HepG2 (cell line): Measurements from ENCODE around the gene CIAO2B. TPM values are rescaled to one million over a fixed set of nuclear protein-coding genes. Genes with fewer than 3 reads are reported as not detected.

ENCODE experiments used
- AKNA ChIP-seq: sonication (generic); formaldehyde crosslinking; IDR thresholded peaks from 2 replicates; pipeline ENCODE4 v1.4.0; 2020; ENCODE audit warnings: missing genetic modification reagents, borderline replicate concordance
- BRF2 ChIP-seq: sonication (generic); formaldehyde crosslinking; IDR thresholded peaks from 2 replicates; pipeline ENCODE4 v1.8.1; 2022; ENCODE audit warnings: mild to moderate bottlenecking, missing genetic modification reagents
- NFIB ChIP-seq: sonication (generic); formaldehyde crosslinking; IDR thresholded peaks from 2 replicates; pipeline ENCODE4 v1.9.0; 2021; ENCODE audit warnings: missing genetic modification reagents, mild to moderate bottlenecking, borderline replicate concordance
- NR1H2 ChIP-seq: sonication (generic); formaldehyde crosslinking; IDR thresholded peaks from 2 replicates; pipeline ENCODE4 v1.8.1; 2022; ENCODE audit warnings: low read depth, missing genetic modification reagents, borderline replicate concordance
- NR2F2 ChIP-seq: IDR thresholded peaks from 2 replicates; pipeline ENCODE4 v1.6.1; 2012; ENCODE audit warnings: low read depth, inconsistent platforms, borderline replicate concordance
- NR2F6 ChIP-seq, 2 experiments: IDR thresholded peaks; 2 replicates each; pipeline ENCODE4 v1.6.1; 2016; ENCODE audit warnings: antibody characterized with exemption in 1 of 2, mild to moderate bottlenecking in 1 of 2
- REL ChIP-seq: sonication (generic); formaldehyde crosslinking; conservative IDR thresholded peaks from 2 replicates; pipeline ENCODE4 v1.8.0; 2022; ENCODE audit warnings: mild to moderate bottlenecking, missing genetic modification reagents, moderate library complexity
- SMYD3 ChIP-seq: sonication (generic); formaldehyde crosslinking; IDR thresholded peaks from 2 replicates; pipeline ENCODE4 v1.8.1; 2023; ENCODE audit warnings: mild to moderate bottlenecking, missing genetic modification reagents
- SYNCRIP ChIP-seq: fragments of 200-400 bp; formaldehyde crosslinking; IDR thresholded peaks from 2 replicates; pipeline ENCODE4 v1.6.1; 2018; ENCODE audit warnings: mild to moderate bottlenecking, low read depth, low read length; ENCODE audit not compliant: insufficient read depth
- THAP8 ChIP-seq: sonication (generic); formaldehyde crosslinking; IDR thresholded peaks from 2 replicates; pipeline ENCODE4 v1.5.1; 2020; ENCODE audit warnings: missing genetic modification reagents, mild to moderate bottlenecking, borderline replicate concordance
- TRIM22 ChIP-seq: fragments of 450-650 bp; IDR thresholded peaks from 2 replicates; pipeline ENCODE4 v1.6.1; 2017
- TSC22D2 ChIP-seq: sonication (generic); formaldehyde crosslinking; IDR thresholded peaks from 2 replicates; pipeline ENCODE4 v1.5.1; 2020; ENCODE audit warnings: missing genetic modification reagents, mild to moderate bottlenecking, borderline replicate concordance
- U2AF2 ChIP-seq: fragments of 200-400 bp; formaldehyde crosslinking; IDR thresholded peaks from 2 replicates; pipeline ENCODE4 v1.6.1; 2017; ENCODE audit warnings: low read depth, mild to moderate bottlenecking, low read length
- YEATS2 ChIP-seq: sonication (generic); formaldehyde crosslinking; IDR thresholded peaks from 2 replicates; pipeline ENCODE4 v1.4.0; 2020; ENCODE audit warnings: missing genetic modification reagents, borderline replicate concordance
- ZFAT ChIP-seq: sonication (generic); formaldehyde crosslinking; conservative IDR thresholded peaks from 2 replicates; pipeline ENCODE4 v1.8.1; 2023; ENCODE audit warnings: missing genetic modification reagents, inconsistent platforms
- ZNF335 ChIP-seq: sonication (generic); formaldehyde crosslinking; IDR thresholded peaks from 2 replicates; pipeline ENCODE4 v1.4.0; 2020; ENCODE audit warnings: missing genetic modification reagents
- ZNF614 ChIP-seq: IDR thresholded peaks from 2 replicates; pipeline ENCODE4 v1.6.1; 2018; ENCODE audit warnings: missing biosample characterization, missing genetic modification reagents, inconsistent platforms, borderline replicate concordance
- ZNF639 ChIP-seq: conservative IDR thresholded peaks from 2 replicates; pipeline ENCODE4 v1.6.1; 2018; ENCODE audit warnings: missing genetic modification reagents
- ZNF75D ChIP-seq: sonication (generic); formaldehyde crosslinking; IDR thresholded peaks from 2 replicates; pipeline ENCODE4 v1.8.1; 2023; ENCODE audit warnings: missing genetic modification reagents, mild to moderate bottlenecking, borderline replicate concordance
- polyA plus RNA-seq, 8 experiments: library from polyadenylated mRNA; depleted of rRNA in 3 of 8; stranded (reverse) in 7 of 8; unstranded in 1 of 8; fragments of >200 nt; fragmentation: Illumina TruSeq in 4 of 8; extraction: Trizol in 4 of 8; gene quantifications; 2 replicates each; pipeline versions ENCODE4 v1.2.1 to v1.2.3, GENCODE V29; 2011 to 2016; ENCODE audit warnings: low read depth in 4 of 8, missing spikeins in 1 of 8, mixed read lengths in 1 of 8; ENCODE audit not compliant: insufficient read depth in 1 of 8
- total RNA-seq, 5 experiments: library from RNA; depleted of rRNA; stranded (reverse); fragments of >200 nt; fragmentation: Illumina TruSeq; extraction: Trizol; gene quantifications; 2 replicates each; pipeline ENCODE4 v1.2.3, GENCODE V29; 2016; ENCODE audit warnings: low read depth in 1 of 5

The CIAO2B gene
- total and polyA plus RNA-seq, 2 of the 13 experiments (the other 11 are each of a cell fraction or from before 2014, with no cell fraction given), result 157 to 293 TPM

- TF ChIP-seq BRF2 (CRISPR knock-in tag) (no peak; the same call in 1 of the 2 replicates), SMYD3 (CRISPR knock-in tag) (no peak), ZNF335 (CRISPR knock-in tag) (no peak), SYNCRIP (no peak), NFIB (CRISPR knock-in tag) (peak; percentile 56; the same call in 1 of the 2 replicates), YEATS2 (CRISPR knock-in tag) (no peak), TRIM22 (no peak), ZNF639 (0 out of 2 replicates have a peak, but pooled peaks have one; percentile 77), NR2F6 (IDR thresholded peaks at IDR 0.05) (peak; percentile 86), NR2F6 (CRISPR knock-in tag; IDR thresholded peaks at IDR 0.05) (peak; percentile 95), TSC22D2 (no peak; the same call in 1 of the 2 replicates), U2AF2 (no peak), ZNF75D (CRISPR knock-in tag) (no peak), NR2F2 (peak; percentile 68), NR1H2 (no peak), REL (CRISPR knock-in tag) (no peak), AKNA (CRISPR knock-in tag) (no peak), ZNF614 (CRISPR knock-in tag) (peak; percentile 75; the same call in 1 of the 2 replicates), THAP8 (CRISPR knock-in tag) (no peak), ZFAT (CRISPR knock-in tag) (no peak)
Measured at GRCh38 chr16:66905633-66906539, 28.3 kb downstream of the CIAO2B start (continued).
